OCI-LY1 (cell line): ENCODE data around the gene PACRG.

ENCODE experiments used
- H2AFZ ChIP-seq: fragments of 200-600 bp; sonication (generic), shearing (Covaris generic); 2 replicates; pipeline ENCODE4 v1.6.0; 2014; ENCODE audit warnings: antibody characterized with exemption, mild to moderate bottlenecking, low read length
- H3F3A ChIP-seq: fragments of 200-600 bp; sonication (generic), shearing (Covaris generic); 2 replicates; pipeline ENCODE4 v1.6.0; 2014; ENCODE audit warnings: mild to moderate bottlenecking, antibody characterized with exemption, low read length, moderate library complexity; ENCODE audit not compliant: insufficient read depth
- H3K27ac ChIP-seq: fragments of 200-600 bp; sonication (generic); 2 replicates; pipeline ENCODE4 v1.5.1; 2014; ENCODE audit warnings: low read length, mixed run types, mild to moderate bottlenecking, low read depth; ENCODE audit not compliant: poor library complexity, severe bottlenecking
- H3K27me3 ChIP-seq: fragments of 200-600 bp; sonication (generic); 2 replicates; pipeline ENCODE4 v1.6.0; 2014; ENCODE audit warnings: antibody characterized with exemption, mild to moderate bottlenecking, low read length, moderate library complexity; ENCODE audit not compliant: insufficient read depth
- H3K36me3 ChIP-seq: fragments of 200-600 bp; sonication (generic); 2 replicates; pipeline ENCODE4 v1.6.1; 2014; ENCODE audit warnings: mild to moderate bottlenecking, antibody characterized with exemption, low read length, moderate library complexity, mixed read lengths; ENCODE audit not compliant: insufficient read depth
- H3K4me1 ChIP-seq: fragments of 200-600 bp; sonication (generic); 2 replicates; pipeline ENCODE4 v1.5.1; 2014; ENCODE audit warnings: mild to moderate bottlenecking, low read length, moderate library complexity; ENCODE audit not compliant: insufficient read depth, severe bottlenecking
- H3K4me2 ChIP-seq: fragments of 200-600 bp; sonication (generic), shearing (Covaris generic); 2 replicates; pipeline ENCODE4 v1.6.1; 2014; ENCODE audit warnings: low read length
- H3K4me3 ChIP-seq: fragments of 200-600 bp; sonication (generic); 2 replicates; pipeline ENCODE4 v1.5.1; 2014; ENCODE audit warnings: low read length, low read depth, mild to moderate bottlenecking, mixed read lengths; ENCODE audit not compliant: poor library complexity, severe bottlenecking
- H3K79me2 ChIP-seq: fragments of 200-600 bp; shearing (Covaris generic); 2 replicates; pipeline ENCODE4 v1.6.1; 2016; ENCODE audit warnings: mixed run types, low read length, mixed read lengths; ENCODE audit not compliant: insufficient read depth
- H3K9ac ChIP-seq: fragments of 200-600 bp; sonication (generic), shearing (Covaris generic); 2 replicates; pipeline ENCODE4 v1.6.1; 2014; ENCODE audit warnings: mild to moderate bottlenecking, low read length, mixed read lengths
- H3K9me2 ChIP-seq: fragments of 200-600 bp; sonication (generic), shearing (Covaris generic); 2 replicates; pipeline ENCODE4 v1.6.1; 2014; ENCODE audit warnings: low read depth, mild to moderate bottlenecking, low read length, mixed read lengths
- H3K9me3 ChIP-seq: fragments of 200-600 bp; shearing (Covaris generic); 2 replicates; pipeline ENCODE4 v1.6.1; 2014; ENCODE audit warnings: low read length, mixed read lengths
- H4K20me1 ChIP-seq: fragments of 200-600 bp; sonication (generic), shearing (Covaris generic); 2 replicates; pipeline ENCODE4 v1.6.0; 2016; ENCODE audit warnings: mild to moderate bottlenecking, low read length; ENCODE audit not compliant: insufficient read depth
- CTCF ChIP-seq: fragments of 200-600 bp; sonication (generic), shearing (Covaris generic); IDR thresholded peaks from 2 replicates; pipeline ENCODE4 v1.5.1; 2017; ENCODE audit warnings: mild to moderate bottlenecking, antibody characterized with exemption, low read length, moderate library complexity, mixed read lengths
- EZH2 ChIP-seq: fragments of 200-600 bp; sonication (generic), shearing (Covaris generic); IDR thresholded peaks from 2 replicates; pipeline ENCODE4 v1.8.0; 2017; ENCODE audit warnings: borderline replicate concordance, mixed run types, mild to moderate bottlenecking, antibody characterized with exemption, low read length, moderate library complexity, mixed read lengths

PACRG gene

GRCh38 chr6:163133691-163134090 is 405.9 kb downstream of the PACRG start:
- no peak overlapping the region for H3K4me3 ChIP-seq
- no peaks in the 10 kb centered on the region for H3K9me3 ChIP-seq
- no peaks in the 10 kb centered on the region for H3K79me2 ChIP-seq
- no peaks in the 10 kb centered on the region for H3K9me2 ChIP-seq
- H3K27me3 ChIP-seq, result no peaks in the 10 kb centered on the region
- no peaks in the 10 kb centered on the region for H3F3A ChIP-seq
- H3K4me2 ChIP-seq, result no peak overlapping the region
- H4K20me1 ChIP-seq, result no peaks in the 10 kb centered on the region
- H3K9ac ChIP-seq, result no peak overlapping the region
- no peak overlapping the region for H3K27ac ChIP-seq
- H3K36me3 ChIP-seq, result no peaks in the 10 kb centered on the region
- H2AFZ ChIP-seq, result no peak overlapping the region
- no peaks in the 10 kb centered on the region for H3K4me1 ChIP-seq
- TF ChIP-seq EZH2, result no peak
- no peak for TF ChIP-seq CTCF

- no peaks in the 10 kb centered on the region for H3K36me3 ChIP-seq
- H3K27me3 ChIP-seq, result no peaks in the 10 kb centered on the region
- H4K20me1 ChIP-seq, result no peaks in the 10 kb centered on the region
- no peaks in the 10 kb centered on the region for H3K4me1 ChIP-seq
- no peaks in the 10 kb centered on the region for H3K79me2 ChIP-seq
- H3K4me2 ChIP-seq, result no peak overlapping the region
- no peak overlapping the region for H3K4me3 ChIP-seq
- no peak overlapping the region for H3K27ac ChIP-seq
- no peak overlapping the region for H2AFZ ChIP-seq
- TF ChIP-seq CTCF, result no peak
- no peak for TF ChIP-seq EZH2
- H3K9ac ChIP-seq, result no peak overlapping the region
- H3K9me3 ChIP-seq, result no peaks in the 10 kb centered on the region
- no peaks in the 10 kb centered on the region for H3F3A ChIP-seq
- H3K9me2 ChIP-seq, result no peaks in the 10 kb centered on the region
These were observed 409.1 kb downstream of the PACRG start for GRCh38 chr6:163136681-163137397.

GRCh38 chr6:163137398-163137881 is 409.7 kb downstream of the PACRG start:
- no peaks in the 10 kb centered on the region for H3F3A ChIP-seq
- H3K4me3 ChIP-seq, result no peak overlapping the region
- H3K9me3 ChIP-seq, result no peaks in the 10 kb centered on the region
- no peak overlapping the region for H3K4me2 ChIP-seq
- H3K27ac ChIP-seq, result no peak overlapping the region
- no peaks in the 10 kb centered on the region for H3K36me3 ChIP-seq
- H3K79me2 ChIP-seq, result no peaks in the 10 kb centered on the region
- H3K9me2 ChIP-seq, result no peaks in the 10 kb centered on the region
- H3K9ac ChIP-seq, result no peak overlapping the region
- H4K20me1 ChIP-seq, result no peaks in the 10 kb centered on the region
- no peaks in the 10 kb centered on the region for H3K4me1 ChIP-seq
- H2AFZ ChIP-seq, result no peak overlapping the region
- no peaks in the 10 kb centered on the region for H3K27me3 ChIP-seq
- no peak for TF ChIP-seq CTCF
- TF ChIP-seq EZH2, result no peak
